ENCODE data around the gene ACAT2.
"Not testable (repeated sequence)": the region's sequence is repeated elsewhere in the genome, so short reads cannot be mapped to it uniquely, and the experiment has no call there.

The ACAT2 gene

GRCh38 chr6:159736908-159737307, 24.9 kb upstream of the ACAT2 start:
- no peak overlapping the region for H3K4me3 ChIP-seq (ENCODE audit: low read length)
- no peak for TF ChIP-seq CTCF (IDR thresholded peaks at IDR 0.05; ENCODE audit: insufficient read depth, low read depth, low read length, missing control alignments)
- DNase-seq (ENCODE audit: low read depth) = no peak

GRCh38 chr6:159739341-159739740, 22.5 kb upstream of the ACAT2 start:
- no peak for TF ChIP-seq CTCF (IDR thresholded peaks at IDR 0.05; ENCODE audit: insufficient read depth, low read depth, low read length, missing control alignments)
- H3K4me3 ChIP-seq (ENCODE audit: low read length) = no peak overlapping the region
- DNase-seq (ENCODE audit: low read depth) = no peak

- DNase-seq (ENCODE audit: low read depth) = no peak
- H3K4me3 ChIP-seq (ENCODE audit: low read length) = no peak overlapping the region
- TF ChIP-seq CTCF (IDR thresholded peaks at IDR 0.05; ENCODE audit: insufficient read depth, low read depth, low read length, missing control alignments) = no peak
Observed at GRCh38 chr6:159742165-159742564, 19.7 kb upstream of the ACAT2 start.

GRCh38 chr6:159745081-159745480, 16.8 kb upstream of the ACAT2 start:
- no peak for TF ChIP-seq CTCF (IDR thresholded peaks at IDR 0.05; ENCODE audit: insufficient read depth, low read depth, low read length, missing control alignments)
- no peak for DNase-seq (ENCODE audit: low read depth)
- H3K4me3 ChIP-seq (ENCODE audit: low read length) = no peak overlapping the region

GRCh38 chr6:159746759-159747158, 15.1 kb upstream of the ACAT2 start:
- no peak for DNase-seq (ENCODE audit: low read depth)
- TF ChIP-seq CTCF (IDR thresholded peaks at IDR 0.05; ENCODE audit: insufficient read depth, low read depth, low read length, missing control alignments) = no peak
- no peak overlapping the region for H3K4me3 ChIP-seq (ENCODE audit: low read length)

GRCh38 chr6:159748127-159748526, 13.7 kb upstream of the ACAT2 start:
- H3K4me3 ChIP-seq (ENCODE audit: low read length) = not testable (repeated sequence)

GRCh38 chr6:159751448-159751847, 10.4 kb upstream of the ACAT2 start:
- H3K4me3 ChIP-seq (ENCODE audit: low read length) = no peak overlapping the region
- no peak for TF ChIP-seq CTCF (IDR thresholded peaks at IDR 0.05; ENCODE audit: insufficient read depth, low read depth, low read length, missing control alignments)
- no peak for DNase-seq (ENCODE audit: low read depth)

More at GRCh38 chr6:159748127-159748526, 13.7 kb upstream of the ACAT2 start:
- not testable (repeated sequence) for DNase-seq (ENCODE audit: low read depth)
